Measurements from ENCODE around the gene RAX.

GRCh38 chr18:59246796-59247195 is 26.5 kb downstream of the RAX start:
- no peak for TF ChIP-seq CTCF (conservative IDR thresholded peaks at IDR 0.05; ENCODE audit: low read depth, low read length)
- no peak for TF ChIP-seq EZH2 (IDR thresholded peaks at IDR 0.05; ENCODE audit: borderline replicate concordance, low read depth, low read length, poor library complexity, severe bottlenecking)

All from A673 (cell line).